Fibroblast of pulmonary artery (primary cell): ENCODE measurements around the gene CHCHD3.

Experiments
- DNase-seq: peaks from one replicate; pipeline ENCODE4 v3.0.0-alpha.2; 2010; ENCODE audit warnings: low read depth
- H3K4me3 ChIP-seq: replicated peaks from 2 replicates; pipeline ENCODE4 v1.5.1; 2011; ENCODE audit warnings: low read depth, mild to moderate bottlenecking, control low read depth, low read length, moderate library complexity
- TF ChIP-seq, protein P1 (sequence below): IDR thresholded peaks from 2 replicates; pipeline ENCODE4 v1.5.1; 2011; ENCODE audit warnings: mild to moderate bottlenecking, control low read depth, low read length, inconsistent platforms; ENCODE audit errors: missing control alignments

The CHCHD3 gene

DNA sequence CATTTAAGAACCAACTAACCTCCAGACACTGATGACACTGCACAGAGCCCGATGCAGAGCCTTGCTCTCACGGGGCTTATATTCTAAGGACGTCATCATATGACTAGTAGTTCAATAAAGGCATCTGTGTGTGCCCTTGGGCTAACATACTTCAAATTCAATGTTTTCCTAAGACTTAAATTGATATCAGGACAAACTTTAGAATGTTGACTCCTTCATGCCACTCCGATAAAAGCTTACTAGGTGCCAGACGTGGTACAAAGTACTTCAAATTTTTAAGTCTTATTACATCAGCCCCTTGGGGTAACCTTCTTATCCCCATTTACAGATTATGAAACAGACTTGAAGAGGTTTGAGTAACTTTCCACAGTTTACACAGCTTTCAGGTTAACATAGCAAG, 314.5 kb downstream of the CHCHD3 start:
- H3K4me3 ChIP-seq = no peak overlapping the region
- DNase-seq = no peak
- TF ChIP-seq, protein P1, sequence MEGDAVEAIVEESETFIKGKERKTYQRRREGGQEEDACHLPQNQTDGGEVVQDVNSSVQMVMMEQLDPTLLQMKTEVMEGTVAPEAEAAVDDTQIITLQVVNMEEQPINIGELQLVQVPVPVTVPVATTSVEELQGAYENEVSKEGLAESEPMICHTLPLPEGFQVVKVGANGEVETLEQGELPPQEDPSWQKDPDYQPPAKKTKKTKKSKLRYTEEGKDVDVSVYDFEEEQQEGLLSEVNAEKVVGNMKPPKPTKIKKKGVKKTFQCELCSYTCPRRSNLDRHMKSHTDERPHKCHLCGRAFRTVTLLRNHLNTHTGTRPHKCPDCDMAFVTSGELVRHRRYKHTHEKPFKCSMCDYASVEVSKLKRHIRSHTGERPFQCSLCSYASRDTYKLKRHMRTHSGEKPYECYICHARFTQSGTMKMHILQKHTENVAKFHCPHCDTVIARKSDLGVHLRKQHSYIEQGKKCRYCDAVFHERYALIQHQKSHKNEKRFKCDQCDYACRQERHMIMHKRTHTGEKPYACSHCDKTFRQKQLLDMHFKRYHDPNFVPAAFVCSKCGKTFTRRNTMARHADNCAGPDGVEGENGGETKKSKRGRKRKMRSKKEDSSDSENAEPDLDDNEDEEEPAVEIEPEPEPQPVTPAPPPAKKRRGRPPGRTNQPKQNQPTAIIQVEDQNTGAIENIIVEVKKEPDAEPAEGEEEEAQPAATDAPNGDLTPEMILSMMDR = no peak

DNA sequence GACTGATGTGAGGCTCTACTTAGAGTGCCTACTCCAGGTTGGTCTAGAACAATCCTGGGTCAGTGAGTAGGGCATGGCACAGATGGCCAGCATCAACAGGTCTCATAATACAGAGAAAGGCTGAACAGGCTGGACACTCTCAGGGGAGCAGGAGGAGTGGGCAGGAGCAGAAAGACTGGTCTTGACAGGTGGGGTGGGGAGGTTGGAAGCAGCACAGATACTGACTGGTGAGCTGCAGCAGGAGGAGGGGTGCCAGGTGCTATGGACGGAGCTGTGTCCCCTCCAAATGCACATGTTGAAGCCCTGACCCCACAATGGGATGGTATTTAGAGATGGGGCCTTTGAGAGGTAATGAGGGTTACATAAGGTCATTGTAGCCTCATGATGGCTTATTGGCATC, 315.2 kb downstream of the CHCHD3 start:
- DNase-seq = no peak
- no peak overlapping the region for H3K4me3 ChIP-seq
- TF ChIP-seq, protein P1 = no peak

DNA sequence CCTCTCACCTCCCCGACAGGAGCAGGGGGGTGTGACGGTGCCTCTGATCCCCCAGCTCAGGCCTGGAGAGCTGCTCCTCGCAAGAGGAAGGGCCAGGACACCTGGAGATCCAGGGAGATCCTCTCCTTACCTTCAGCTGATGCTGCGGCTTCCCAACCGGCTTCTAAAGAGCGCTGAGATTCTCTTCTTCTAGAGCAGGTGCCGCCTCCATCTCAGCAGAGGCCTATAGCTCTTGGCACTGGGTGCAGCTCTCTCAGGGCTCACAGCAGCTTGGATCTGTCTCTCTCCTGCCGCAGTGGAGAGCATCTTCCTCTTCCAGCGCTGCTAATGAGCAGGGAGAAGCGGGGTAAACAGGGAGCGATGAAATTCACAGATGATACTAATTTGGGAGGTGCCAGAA, 316.0 kb downstream of the CHCHD3 start:
- TF ChIP-seq, protein P1 = no peak
- H3K4me3 ChIP-seq = no peak overlapping the region
- no peak for DNase-seq

DNA sequence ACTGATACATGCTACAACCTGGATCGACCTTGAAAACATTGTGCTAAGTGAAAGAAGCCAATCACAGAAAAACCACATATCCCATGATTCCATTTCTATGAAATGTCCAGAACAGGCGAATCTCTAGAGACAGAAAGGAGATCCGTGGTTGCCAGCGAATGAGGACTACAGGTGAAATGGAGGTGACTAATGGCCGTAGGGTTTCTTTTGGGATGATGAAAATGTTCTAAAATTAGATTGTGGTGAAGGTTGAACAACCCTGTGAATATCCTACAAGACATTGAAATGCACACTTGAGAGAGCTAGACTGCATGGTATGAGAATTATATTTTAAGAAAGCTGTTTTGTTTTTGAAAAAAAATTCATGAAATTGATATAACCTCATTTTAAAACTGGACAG, 317.1 kb downstream of the CHCHD3 start:
- no peak overlapping the region for H3K4me3 ChIP-seq
- TF ChIP-seq, protein P1 = no peak
- DNase-seq = no peak

DNA sequence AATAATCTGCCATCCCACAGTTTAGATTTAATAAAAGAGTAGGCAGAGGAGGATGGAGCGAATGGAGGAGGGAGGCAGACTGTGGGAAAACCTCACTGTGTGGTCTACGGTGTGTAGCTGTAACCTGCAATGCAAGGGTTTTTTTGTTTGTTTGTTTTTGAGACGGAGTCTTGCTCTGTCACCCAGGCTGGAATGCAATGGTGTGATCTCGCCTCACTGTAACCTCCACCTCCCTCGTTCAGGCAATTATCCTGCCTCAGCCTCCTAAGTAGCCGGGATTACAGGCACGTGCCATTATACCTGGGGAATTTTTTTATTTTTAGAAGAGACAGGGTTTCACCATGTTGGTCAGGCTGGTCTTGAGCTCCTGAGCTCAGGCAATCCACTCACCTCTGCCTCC, 321.0 kb downstream of the CHCHD3 start:
- TF ChIP-seq, protein P1 = no peak
- H3K4me3 ChIP-seq = no peak overlapping the region
- no peak for DNase-seq

DNA sequence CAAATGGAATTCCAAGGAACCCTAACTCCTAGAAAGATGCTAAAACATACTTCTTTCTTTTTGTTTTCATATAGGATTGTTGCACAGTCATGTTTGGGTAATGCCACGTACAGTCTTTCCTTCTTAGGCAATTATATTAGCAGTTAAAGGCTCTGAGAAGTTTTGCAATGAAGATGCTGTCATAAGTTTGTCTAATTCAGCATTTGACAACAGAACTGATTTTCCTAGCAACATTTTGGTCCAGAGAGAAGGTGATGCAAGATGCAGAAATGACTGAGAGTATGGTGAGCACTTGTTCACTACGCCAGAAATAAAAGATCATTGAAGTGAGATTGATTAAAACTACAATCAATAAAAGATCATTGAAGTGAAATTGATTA, 321.7 kb downstream of the CHCHD3 start:
- TF ChIP-seq, protein P1 = no peak
- no peak for DNase-seq
- no peak overlapping the region for H3K4me3 ChIP-seq

DNA sequence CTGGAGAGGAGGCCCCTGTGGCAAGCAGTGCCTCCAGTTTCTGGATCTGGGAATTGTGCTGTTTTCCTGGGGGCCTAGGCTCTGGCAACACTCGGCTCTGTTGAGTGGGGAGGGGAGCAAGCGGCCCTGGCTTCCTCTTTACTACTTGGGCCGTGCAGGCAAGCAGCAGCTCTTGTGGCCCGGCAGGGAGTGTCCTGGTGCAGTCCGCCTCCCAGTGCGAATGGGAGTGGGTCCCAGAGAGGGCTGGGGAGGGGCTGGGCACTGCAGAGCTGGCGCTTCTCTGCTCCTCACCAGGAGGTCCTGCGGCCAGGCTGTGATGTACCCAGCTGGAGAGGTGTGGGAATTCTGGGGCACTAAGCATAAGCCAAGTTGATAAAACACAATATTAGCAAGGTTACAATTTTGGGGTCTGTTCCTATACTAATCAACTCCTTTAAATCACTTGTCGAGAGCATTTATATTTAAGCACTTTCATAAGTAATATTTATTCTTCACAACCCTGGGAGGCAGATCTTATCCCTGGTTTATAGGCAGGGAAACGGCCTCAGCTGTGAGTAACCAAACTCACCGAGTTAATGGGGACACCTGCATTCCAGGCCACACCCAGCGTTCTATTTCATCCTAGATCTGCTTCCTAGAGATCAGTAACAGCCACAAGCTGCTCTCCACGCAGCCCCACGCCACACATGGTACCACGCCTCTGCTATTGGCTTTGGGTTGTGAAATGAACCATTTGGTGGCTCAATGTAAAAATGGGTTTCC, 322.2 kb downstream of the CHCHD3 start:
- TF ChIP-seq, protein P1 = no peak
- DNase-seq = no peak
- H3K4me3 ChIP-seq = no peak overlapping the region
